Measurements from ENCODE around the gene CFAP61. TPM values are rescaled to one million over a fixed set of nuclear protein-coding genes. Genes with fewer than 3 reads are reported as not detected.
A peak's percentile ranks its signal among the peaks of the same experiment; 100 is the strongest.

CFAP61 gene
- total RNA-seq, 1 donor from 2014 or later, result not detected

DNA sequence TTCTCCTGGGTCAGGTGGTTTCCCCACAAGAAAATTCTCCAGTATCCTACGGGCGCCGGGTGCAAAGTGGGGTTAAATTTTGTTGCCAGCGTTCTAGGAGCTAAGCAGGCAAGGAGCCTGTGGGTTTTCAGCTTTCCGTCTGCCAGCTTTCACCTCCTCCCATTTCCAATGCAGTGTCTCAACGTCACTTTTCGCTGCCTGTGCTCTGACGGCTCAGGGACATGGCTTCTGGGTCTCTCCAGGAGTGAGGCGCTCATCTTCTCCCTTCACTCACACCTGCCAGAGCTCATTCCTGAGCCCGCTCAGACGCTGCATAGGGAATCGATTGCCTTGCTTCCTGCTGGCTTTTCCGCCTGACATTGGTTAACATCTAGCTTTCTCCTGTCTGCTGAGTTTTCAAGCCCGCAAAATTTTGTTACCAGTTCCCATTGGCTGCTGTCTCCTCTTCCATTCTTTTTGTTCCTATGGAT is 42.5 kb upstream of the CFAP61 start:
- H3K27ac Mint-ChIP-seq (ENCODE audit: unreplicated experiment), result no peak overlapping the region
- H3K9me3 Mint-ChIP-seq (ENCODE audit: low read depth), result no peaks in the 10 kb centered on the region
- no peak for TF ChIP-seq CTCF (IDR thresholded peaks at IDR 0.05)
- peaks cover 12% of the 10 kb centered on the region for H3K4me1 Mint-ChIP-seq (ENCODE audit: low read depth)
- H3K36me3 Mint-ChIP-seq (ENCODE audit: low read depth), result no peaks in the 10 kb centered on the region
- H3K27me3 Mint-ChIP-seq (ENCODE audit: low read depth), result no peaks in the 10 kb centered on the region
- H3K4me3 Mint-ChIP-seq (ENCODE audit: unreplicated experiment), result no peak overlapping the region
- DNase-seq (ENCODE audit: low spot score), result no peak

DNA sequence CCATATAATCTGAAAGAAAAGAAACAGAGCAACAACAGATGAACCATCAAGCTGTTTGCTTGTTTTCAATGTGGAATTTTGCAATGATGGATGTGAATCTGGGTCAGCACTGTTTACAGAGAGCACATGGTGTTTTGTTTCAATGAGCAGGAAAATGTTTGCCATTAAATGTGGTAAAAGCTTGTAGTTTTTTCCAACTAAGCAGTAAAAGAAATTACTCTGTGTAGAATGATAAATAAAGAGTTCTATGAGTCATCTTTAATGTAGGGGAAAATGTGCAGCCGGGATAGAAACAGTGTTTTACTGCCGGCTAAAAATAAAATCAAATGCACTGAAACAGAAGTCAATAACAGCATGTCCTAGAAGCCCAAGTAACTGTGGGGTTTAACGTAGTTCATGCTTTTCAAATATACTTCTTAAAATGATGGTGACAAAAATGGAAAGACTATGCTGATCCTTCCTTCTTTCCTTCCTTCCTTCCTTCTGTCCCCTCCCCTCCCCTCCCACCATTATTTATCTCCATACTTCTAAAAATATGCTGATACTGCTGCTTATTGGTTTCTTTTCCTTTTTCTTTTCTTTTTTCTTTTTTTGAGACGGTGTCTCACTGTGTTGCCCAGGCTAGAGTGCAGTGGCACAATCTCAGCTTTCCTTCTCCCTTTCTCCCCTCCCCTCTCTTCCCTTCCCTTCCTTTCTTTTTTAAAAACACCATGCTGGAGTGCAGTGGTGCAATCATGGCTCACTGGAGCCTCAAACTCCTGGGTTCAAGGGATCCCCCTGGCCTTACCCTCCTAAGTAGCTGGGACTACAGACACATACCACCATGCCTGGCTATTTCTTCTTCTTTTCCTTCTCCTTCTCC is 41.5 kb upstream of the CFAP61 start:
- Mint-ChIP-seq H3K4me1 (ENCODE audit: low read depth) (peaks cover 12% of the 10 kb centered on the region), H3K36me3 (ENCODE audit: low read depth) (no peaks in the 10 kb centered on the region), H3K4me3 (ENCODE audit: unreplicated experiment) (peak overlapping the region; percentile 35), H3K27me3 (ENCODE audit: low read depth) (no peaks in the 10 kb centered on the region), H3K9me3 (ENCODE audit: low read depth) (no peaks in the 10 kb centered on the region), H3K27ac (ENCODE audit: unreplicated experiment) (peak overlapping the region; percentile 71)
- no peak for TF ChIP-seq CTCF (IDR thresholded peaks at IDR 0.05)
- no peak for DNase-seq (ENCODE audit: low spot score)

- no peak for TF ChIP-seq CTCF (IDR thresholded peaks at IDR 0.05)
- peaks cover 17% of the 10 kb centered on the region for H3K4me1 Mint-ChIP-seq (ENCODE audit: low read depth)
- no peaks in the 10 kb centered on the region for H3K27me3 Mint-ChIP-seq (ENCODE audit: low read depth)
- H3K36me3 Mint-ChIP-seq (ENCODE audit: low read depth), result no peaks in the 10 kb centered on the region
- no peaks in the 10 kb centered on the region for H3K9me3 Mint-ChIP-seq (ENCODE audit: low read depth)
- no peak for DNase-seq (ENCODE audit: low spot score)
- H3K27ac Mint-ChIP-seq (ENCODE audit: unreplicated experiment), result peak overlapping the region; percentile 3
- no peak overlapping the region for H3K4me3 Mint-ChIP-seq (ENCODE audit: unreplicated experiment)
These were observed 39.8 kb upstream of the CFAP61 start for GRCh38 chr20:20012541-20012940.

GRCh38 chr20:20014659-20015058 is 37.7 kb upstream of the CFAP61 start:
- no peak for DNase-seq (ENCODE audit: low spot score)
- no peak overlapping the region for H3K4me3 Mint-ChIP-seq (ENCODE audit: unreplicated experiment)
- H3K27me3 Mint-ChIP-seq (ENCODE audit: low read depth), result no peaks in the 10 kb centered on the region
- no peaks in the 10 kb centered on the region for H3K9me3 Mint-ChIP-seq (ENCODE audit: low read depth)
- H3K36me3 Mint-ChIP-seq (ENCODE audit: low read depth), result no peaks in the 10 kb centered on the region
- TF ChIP-seq CTCF (IDR thresholded peaks at IDR 0.05), result no peak
- no peak overlapping the region for H3K27ac Mint-ChIP-seq (ENCODE audit: unreplicated experiment)
- peaks cover 38% of the 10 kb centered on the region for H3K4me1 Mint-ChIP-seq (ENCODE audit: low read depth)

DNA sequence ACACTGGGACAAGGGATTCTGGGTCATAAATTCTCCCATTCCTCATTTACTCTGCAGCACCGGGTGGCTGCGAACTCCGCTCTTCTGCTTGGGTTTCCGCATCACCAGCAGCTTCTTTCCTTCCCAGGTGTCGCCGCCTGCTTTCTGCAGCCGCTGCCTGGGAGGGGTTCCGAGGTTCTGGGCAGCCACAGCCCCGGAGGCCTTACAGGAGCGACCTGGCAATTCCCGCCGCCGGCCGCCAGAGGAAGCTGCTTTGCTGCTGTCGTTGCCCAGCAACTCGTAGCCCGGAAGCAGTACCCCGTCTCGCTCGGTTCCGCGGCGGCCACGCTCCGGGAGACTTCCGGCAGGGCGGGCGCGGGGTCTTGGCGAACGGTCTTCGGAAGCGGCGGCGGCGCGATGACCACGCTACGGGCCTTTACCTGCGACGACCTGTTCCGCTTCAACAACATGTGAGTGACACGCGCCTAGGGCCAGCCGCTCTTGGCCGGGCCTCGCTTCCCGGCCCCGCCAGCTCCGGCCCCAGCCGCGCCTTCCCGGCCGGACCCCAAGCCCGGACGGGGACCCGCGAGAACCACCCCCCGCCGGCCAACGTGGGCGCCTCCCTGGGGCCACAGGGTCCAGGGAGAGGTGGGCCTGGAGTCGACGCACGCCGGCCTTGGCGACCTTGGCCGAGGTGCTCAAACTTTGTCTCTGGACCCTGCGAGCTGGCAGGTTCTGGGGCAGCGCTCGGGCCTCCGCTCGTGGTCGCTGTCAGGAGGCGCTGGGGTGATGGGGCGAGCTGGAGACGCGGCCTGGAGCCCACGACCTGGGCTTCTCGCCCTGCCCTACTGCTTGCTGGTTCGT is 35.1 kb upstream of the CFAP61 start, which contains the start of gene NAA20:
NAA20 (plus strand) TSS at position 362 of the 843 bp plus-strand sequence; CDS start at position 397, 35 bp downstream.
- Mint-ChIP-seq H3K4me1 (ENCODE audit: low read depth) (peaks cover 41% of the 10 kb centered on the region), H3K27me3 (ENCODE audit: low read depth) (no peaks in the 10 kb centered on the region), H3K27ac (ENCODE audit: unreplicated experiment) (peak within 1 kb of the TSS; percentile 93), H3K4me3 (ENCODE audit: unreplicated experiment) (peak within 1 kb of the TSS; percentile 88), H3K36me3 (ENCODE audit: low read depth) (no peaks in the 10 kb centered on the region), H3K9me3 (ENCODE audit: low read depth) (no peaks in the 10 kb centered on the region)
- peak; percentile 78 for TF ChIP-seq CTCF (IDR thresholded peaks at IDR 0.05)
- DNase-seq (ENCODE audit: low spot score), result peak; percentile 99
